ENCODE data around the gene DHX30. TPM values are rescaled to one million over a fixed set of nuclear protein-coding genes. Genes with fewer than 3 reads are reported as not detected.

Gene DHX30
- polyA plus RNA-seq, 3 donors: 23.1 to 45.9 (median 24.6) TPM

DNA sequence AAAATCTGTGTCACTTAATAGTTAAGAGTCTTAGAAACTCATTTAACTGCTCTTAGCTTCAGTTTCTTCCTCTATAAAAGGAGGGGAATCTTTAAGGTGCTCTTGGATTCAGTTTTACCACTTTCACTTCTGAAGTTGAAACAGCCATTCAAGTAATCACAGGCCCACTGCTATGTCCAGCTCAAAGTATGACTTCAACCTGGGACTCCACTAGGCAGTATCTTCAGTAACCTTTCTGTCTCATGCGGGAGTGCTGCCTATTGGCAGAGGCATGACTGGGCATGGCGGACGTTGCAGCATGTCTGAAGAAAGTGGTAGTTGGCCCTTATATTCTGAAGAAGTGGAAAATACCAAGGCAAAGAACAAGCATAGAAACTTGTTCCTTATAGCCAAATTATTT, 92.3 kb downstream of the DHX30 start:
- H3K27ac ChIP-seq (ENCODE audit: low read depth, low read length): no peak overlapping the region
- WGBS, 3 donors: 97 to 98% (median 98%) methylated on average over 3 of the region's 3 CpGs

DNA sequence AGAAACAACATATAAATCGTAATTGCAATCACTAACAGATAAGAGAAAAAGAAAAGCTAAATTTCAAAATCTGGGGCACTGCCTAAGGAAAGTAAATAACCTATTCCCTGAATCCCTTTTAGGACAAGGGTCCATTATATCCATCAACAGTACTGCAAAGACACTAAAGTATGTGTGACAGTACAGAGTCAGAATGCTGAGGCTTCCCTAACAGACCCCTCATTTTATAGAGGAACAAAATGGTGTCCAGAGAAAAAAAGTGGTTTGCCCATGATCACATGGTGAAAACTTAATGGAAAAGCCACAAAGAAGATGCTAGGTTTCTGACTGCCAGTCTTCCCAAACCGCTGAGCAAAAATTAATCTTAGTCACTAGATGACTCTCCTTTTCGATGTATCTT, 93.8 kb downstream of the DHX30 start:
- H3K27ac ChIP-seq (ENCODE audit: low read depth, low read length): no peak overlapping the region
- 88 to 92% (median 91%) methylated on average over 3 of the region's 3 CpGs for WGBS, 3 donors

DNA sequence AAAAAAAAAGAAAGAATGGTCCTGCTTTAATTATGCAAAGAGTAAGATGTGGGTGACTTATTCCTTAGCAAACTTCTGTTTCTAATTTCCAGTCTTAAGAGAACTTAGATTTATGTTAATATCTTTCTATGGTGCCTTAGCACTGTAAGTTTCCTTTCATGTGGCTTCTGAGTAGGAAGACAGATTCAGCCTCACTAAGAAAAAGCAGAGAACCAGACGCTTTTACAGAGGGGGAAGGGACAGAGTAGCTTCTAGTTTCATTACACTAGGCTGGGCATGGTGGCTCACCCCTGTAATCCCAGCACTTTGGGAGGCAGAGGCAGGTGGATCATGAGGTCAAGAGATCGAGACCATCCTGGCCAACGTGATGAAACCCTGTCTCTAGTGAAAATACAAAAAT, 95.0 kb downstream of the DHX30 start:
- WGBS, 3 donors: 88 to 91% (median 89%) methylated on average over 3 of the region's 3 CpGs
- no peak overlapping the region for H3K27ac ChIP-seq (ENCODE audit: low read depth, low read length)

DNA sequence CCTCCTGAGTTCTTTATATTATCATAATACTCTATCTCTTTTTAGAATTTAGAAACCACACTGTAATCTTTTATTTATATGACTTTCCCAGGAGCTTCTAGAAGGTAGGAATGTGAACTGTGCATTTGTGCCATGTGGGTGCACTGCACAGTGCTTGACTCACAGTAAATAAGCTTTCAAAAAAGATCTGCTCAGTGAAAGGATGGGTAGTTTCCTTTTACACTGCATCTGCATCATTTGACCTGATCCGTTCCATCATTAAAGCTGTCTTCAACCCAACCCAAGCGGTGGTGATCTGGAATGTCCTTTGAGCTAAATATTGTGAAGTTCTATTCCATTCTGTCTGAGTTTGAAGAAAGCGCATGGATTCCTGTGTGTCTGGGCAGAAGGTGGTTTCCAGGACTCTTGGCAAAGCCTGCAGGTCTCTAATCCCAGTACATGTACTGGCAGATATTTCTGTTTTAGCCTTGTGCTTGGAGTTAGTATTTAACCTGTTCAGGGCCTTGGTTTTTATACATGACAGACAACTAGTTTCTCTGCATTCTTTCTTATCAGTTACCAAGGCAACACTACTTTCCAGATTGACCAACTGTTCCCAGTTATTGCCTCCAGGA, 96.7 kb downstream of the DHX30 start:
- WGBS, 3 donors: 57 to 90% (median 86%) methylated on average over 3 of the region's 3 CpGs
- H3K27ac ChIP-seq (ENCODE audit: low read depth, low read length): no peak overlapping the region

Other genes with a start within 250 kb of the DHX30 start
- 1 to 10 TPM in 1 of 3 donors, under 1 TPM in 2; 0.11 to 2.1 (median 0.30) TPM for gene CSPG5, start 224.3 kb upstream of the DHX30 start, polyA plus RNA-seq
- gene SMARCC1, start 21.2 kb upstream of the DHX30 start, polyA plus RNA-seq: 10 to 100 TPM; 11.5 to 21.3 (median 14.0) TPM
- gene MAP4, start 213.3 kb downstream of the DHX30 start, polyA plus RNA-seq: 100 to 1,000 TPM in 2 of 3 donors, 10 to 100 TPM in 1; 46.3 to 186 (median 107) TPM